Epithelial cell of proximal tubule (primary cell): ENCODE measurements around the gene EMILIN2. TPM values are rescaled to one million over a fixed set of nuclear protein-coding genes. Genes with fewer than 3 reads are reported as not detected.
"Not testable (repeated sequence)": the region's sequence is repeated elsewhere in the genome, so short reads cannot be mapped to it uniquely, and the experiment has no call there.

Experiments
- DNase-seq: peaks from one replicate; pipeline ENCODE4 v3.0.0-alpha.2; 2011; ENCODE audit warnings: low read depth
- H3K4me3 ChIP-seq: 2 replicates; pipeline ENCODE4 v1.5.1; 2011; ENCODE audit warnings: low read depth, mild to moderate bottlenecking, low read length
- total RNA-seq: library from RNA; depleted of rRNA; stranded (reverse); fragments of >200 nt; gene quantifications from 2 replicates; pipeline ENCODE4 v1.2.3, GENCODE V29; 2015
- TF ChIP-seq, protein P1 (sequence below): conservative IDR thresholded peaks from 2 replicates; pipeline ENCODE4 v1.5.1; 2012; ENCODE audit warnings: low read depth, mild to moderate bottlenecking, low read length

The EMILIN2 gene
- total RNA-seq, result 13.2 and 19.8 TPM in 2 replicates

- no peak for DNase-seq
- TF ChIP-seq, protein P1, sequence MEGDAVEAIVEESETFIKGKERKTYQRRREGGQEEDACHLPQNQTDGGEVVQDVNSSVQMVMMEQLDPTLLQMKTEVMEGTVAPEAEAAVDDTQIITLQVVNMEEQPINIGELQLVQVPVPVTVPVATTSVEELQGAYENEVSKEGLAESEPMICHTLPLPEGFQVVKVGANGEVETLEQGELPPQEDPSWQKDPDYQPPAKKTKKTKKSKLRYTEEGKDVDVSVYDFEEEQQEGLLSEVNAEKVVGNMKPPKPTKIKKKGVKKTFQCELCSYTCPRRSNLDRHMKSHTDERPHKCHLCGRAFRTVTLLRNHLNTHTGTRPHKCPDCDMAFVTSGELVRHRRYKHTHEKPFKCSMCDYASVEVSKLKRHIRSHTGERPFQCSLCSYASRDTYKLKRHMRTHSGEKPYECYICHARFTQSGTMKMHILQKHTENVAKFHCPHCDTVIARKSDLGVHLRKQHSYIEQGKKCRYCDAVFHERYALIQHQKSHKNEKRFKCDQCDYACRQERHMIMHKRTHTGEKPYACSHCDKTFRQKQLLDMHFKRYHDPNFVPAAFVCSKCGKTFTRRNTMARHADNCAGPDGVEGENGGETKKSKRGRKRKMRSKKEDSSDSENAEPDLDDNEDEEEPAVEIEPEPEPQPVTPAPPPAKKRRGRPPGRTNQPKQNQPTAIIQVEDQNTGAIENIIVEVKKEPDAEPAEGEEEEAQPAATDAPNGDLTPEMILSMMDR, result no peak
These were observed at the start of gene EMILIN2 for GRCh38 chr18:2846636-2847316. Gene EMILIN2, plus strand, starts transcription at chr18:2847006. Its CDS starts 183 bp downstream, at chr18:2847189.

DNA sequence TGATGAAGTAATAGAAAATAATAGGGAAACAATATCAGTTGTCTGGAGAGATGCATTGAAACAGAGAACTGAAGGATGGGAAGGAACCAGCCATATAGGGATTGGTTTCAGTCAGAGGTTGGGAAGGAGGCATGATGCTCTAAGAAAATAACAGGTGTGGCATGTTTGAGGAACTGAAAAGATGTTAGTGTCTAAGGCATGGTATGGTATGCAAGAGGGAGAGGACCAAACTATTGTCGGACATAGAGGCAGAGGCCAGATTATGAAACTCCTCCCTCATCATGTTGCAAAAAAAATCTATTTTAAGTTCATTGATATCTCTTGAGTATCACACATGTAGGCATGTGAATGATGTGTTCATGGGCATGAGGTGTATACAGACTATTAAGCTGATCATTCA is 48.9 kb upstream of the EMILIN2 start:
- no peak for DNase-seq
- no peak overlapping the region for H3K4me3 ChIP-seq
- TF ChIP-seq, protein P1, result no peak

More at GRCh38 chr18:2846636-2847316, at the start of gene EMILIN2:
- H3K4me3 ChIP-seq, result peak within 1 kb of the TSS; percentile 49

- no peak overlapping the region for H3K4me3 ChIP-seq
- TF ChIP-seq, protein P1, result no peak
- DNase-seq, result no peak
These were observed 47.4 kb upstream of the EMILIN2 start for GRCh38 chr18:2799369-2799768.

DNA sequence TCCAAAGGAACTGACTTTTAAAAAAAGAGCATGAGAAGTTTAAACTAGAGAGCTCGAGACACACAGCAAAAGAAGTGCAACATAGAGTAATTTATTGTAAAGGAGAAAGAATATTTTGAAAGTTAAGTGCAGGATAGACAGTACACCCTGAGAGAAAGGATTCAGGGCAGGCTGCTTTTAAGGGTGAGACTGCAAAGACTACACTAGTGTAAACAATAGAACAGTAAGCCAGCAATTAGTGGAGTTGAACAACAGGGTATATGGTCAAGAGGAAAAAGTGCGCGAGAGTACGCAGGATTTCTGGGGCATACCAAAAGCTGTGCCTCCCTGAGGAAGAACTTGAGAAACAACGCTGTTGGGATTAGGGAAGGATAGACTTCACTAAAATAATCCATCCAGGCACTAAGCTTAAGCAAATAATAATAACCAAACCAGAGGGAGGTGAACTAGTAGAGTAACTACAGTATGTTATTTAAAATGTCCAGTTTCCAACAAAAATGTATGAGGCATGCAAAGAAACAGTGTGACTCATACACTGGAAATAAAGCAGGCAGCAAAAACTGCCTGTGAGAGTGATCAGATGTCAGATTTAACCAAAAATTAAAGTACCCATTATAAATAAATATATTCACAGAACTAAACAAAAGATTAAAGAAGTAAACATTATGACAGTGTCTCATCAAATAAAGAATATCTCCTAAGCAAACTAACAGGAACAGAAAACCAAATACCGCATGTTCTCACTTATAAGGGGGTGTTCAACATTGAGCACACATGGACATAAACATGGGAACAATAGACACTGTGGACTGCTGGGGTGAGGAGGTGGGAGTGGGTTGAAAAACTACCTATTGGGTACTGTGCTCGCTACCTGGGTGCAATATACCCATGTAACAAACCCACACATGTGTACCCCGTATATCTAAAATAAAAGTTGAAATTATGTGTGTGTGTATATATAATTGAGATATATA is 40.5 kb upstream of the EMILIN2 start:
- TF ChIP-seq, protein P1, result no peak
- H3K4me3 ChIP-seq, result no peak overlapping the region
- no peak for DNase-seq

DNA sequence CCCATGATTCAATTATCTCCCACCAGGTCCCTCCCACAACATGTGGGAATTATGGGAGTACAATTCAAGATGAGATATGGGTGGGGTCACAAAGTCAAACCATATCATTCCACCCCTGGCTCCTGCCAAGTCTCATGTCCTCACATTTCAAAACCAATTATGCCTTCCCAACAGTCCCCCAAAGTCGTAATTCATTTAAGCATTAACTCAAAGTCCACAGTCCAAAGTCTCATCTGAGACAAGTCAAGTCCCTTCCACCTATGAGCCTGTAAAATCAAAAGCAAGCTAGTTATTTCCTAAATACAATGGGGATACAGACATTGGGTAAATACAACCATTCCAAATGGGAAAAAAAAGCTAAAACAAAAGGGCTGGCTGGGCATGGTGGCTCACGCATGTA is 38.2 kb upstream of the EMILIN2 start:
- not testable (repeated sequence) for DNase-seq, H3K4me3 ChIP-seq

- H3K4me3 ChIP-seq, DNase-seq: not testable (repeated sequence)
These were observed 37.1 kb upstream of the EMILIN2 start for GRCh38 chr18:2809666-2810183.

- no peak for DNase-seq
- TF ChIP-seq, protein P1, result no peak
- H3K4me3 ChIP-seq, result no peak overlapping the region
These were observed 35.4 kb upstream of the EMILIN2 start for GRCh38 chr18:2811416-2811815.
